G401 (cell line): ENCODE data around the gene LONP2. TPM values are rescaled to one million over a fixed set of nuclear protein-coding genes. Genes with fewer than 3 reads are reported as not detected.
"Not testable (repeated sequence)": the region's sequence is repeated elsewhere in the genome, so short reads cannot be mapped to it uniquely, and the experiment has no call there.

Source experiments
- DNase-seq: peaks from one replicate; pipeline ENCODE4 v3.0.0-alpha.2; 2015; ENCODE audit warnings: low spot score
- in situ Hi-C: cut with HindIII; loops from 2 replicates; pipeline ENCODE4 v1.10.0; 2016; ENCODE audit warnings: low sequenced_read_pairs, mixed read lengths
- total RNA-seq: library from RNA; depleted of rRNA; stranded (reverse); fragments of >200 nt; shearing (Covaris generic); gene quantifications from 2 replicates; pipeline ENCODE4 v1.2.3, GENCODE V29; 2014

Gene LONP2
- total RNA-seq, 1 experiment from 2014 or later = 36.1 TPM

- no peak for DNase-seq
- in situ Hi-C loops = no loop called here
These were observed 80.0 kb downstream of the LONP2 start for GRCh38 chr16:48323783-48324775.

GRCh38 chr16:48326915-48327314 is 82.8 kb downstream of the LONP2 start:
- peak; percentile 16 for DNase-seq
- in situ Hi-C loops = no loop called here

GRCh38 chr16:48329138-48329537 is 85.0 kb downstream of the LONP2 start:
- no peak for DNase-seq
- in situ Hi-C loops = no loop called here

- peak; percentile 23 for DNase-seq
- in situ Hi-C loops = no loop called here
These were observed 86.2 kb downstream of the LONP2 start for GRCh38 chr16:48330189-48330840.

- DNase-seq = peak; percentile 75
- in situ Hi-C loops = no loop called here
These were observed 86.7 kb downstream of the LONP2 start for GRCh38 chr16:48330841-48331192.

- no peak for DNase-seq
- in situ Hi-C loops = no loop called here
These were observed 88.9 kb downstream of the LONP2 start for GRCh38 chr16:48332978-48333377.

- in situ Hi-C loops = no loop called here
- no peak for DNase-seq
These were observed 90.2 kb downstream of the LONP2 start for GRCh38 chr16:48334325-48334724.

GRCh38 chr16:48335961-48336360 is 91.9 kb downstream of the LONP2 start:
- no peak for DNase-seq
- in situ Hi-C loops = no loop called here

GRCh38 chr16:48340054-48340453 is 96.0 kb downstream of the LONP2 start:
- in situ Hi-C loops = no loop called here

GRCh38 chr16:48342591-48342990 is 98.5 kb downstream of the LONP2 start:
- in situ Hi-C loops = no loop called here
- DNase-seq = no peak

More at GRCh38 chr16:48340054-48340453, 96.0 kb downstream of the LONP2 start:
- no peak for DNase-seq

- in situ Hi-C loops = no loop called here
- DNase-seq = peak; percentile 53
These were observed 103.2 kb downstream of the LONP2 start for GRCh38 chr16:48347191-48347865.

- in situ Hi-C loops = no loop called here
- DNase-seq = peak; percentile 92
These were observed 103.9 kb downstream of the LONP2 start for GRCh38 chr16:48347980-48348379.

- in situ Hi-C loops = no loop called here
- no peak for DNase-seq
These were observed 106.6 kb downstream of the LONP2 start for GRCh38 chr16:48350736-48351135.

- in situ Hi-C loops = no loop called here
- no peak for DNase-seq
These were observed 108.7 kb downstream of the LONP2 start for GRCh38 chr16:48352648-48353390.

GRCh38 chr16:48353565-48354163 is 109.6 kb downstream of the LONP2 start:
- peak; percentile 51 for DNase-seq
- in situ Hi-C loops = no loop called here

- in situ Hi-C loops = not testable (repeated sequence)
These were observed 110.3 kb downstream of the LONP2 start for GRCh38 chr16:48354385-48354784.

GRCh38 chr16:48354877-48355855 is 111.1 kb downstream of the LONP2 start:
- in situ Hi-C loops = no loop called here
- no peak for DNase-seq

More at GRCh38 chr16:48354385-48354784, 110.3 kb downstream of the LONP2 start:
- DNase-seq = not testable (repeated sequence)
